GM12891 (cell line): ENCODE measurements around the gene CBR1.
"Not testable (repeated sequence)": the region's sequence is repeated elsewhere in the genome, so short reads cannot be mapped to it uniquely, and the experiment has no call there.

ENCODE experiments used
- POLR2A ChIP-seq: IDR thresholded peaks from 2 replicates; pipeline ENCODE4 v1.6.1; 2011; ENCODE audit warnings: low read depth, low read length, control low read depth
- POLR2AphosphoS5 ChIP-seq: IDR thresholded peaks from 2 replicates; pipeline ENCODE4 v1.6.1; 2011; ENCODE audit warnings: low read depth, low read length, control low read depth

GRCh38 chr21:36099695-36100211 lies 29.9 kb downstream of the CBR1 start:
- not testable (repeated sequence) for TF ChIP-seq POLR2AphosphoS5, POLR2A
